BLaER1 treated with 17β-estradiol and CSF1 and Interleukin-3, amounts not matched to agents 10 nM and 100 nM (cell line): ENCODE results near the gene YTHDF2.
A peak's percentile ranks its signal among the peaks of the same experiment; 100 is the strongest.
"Not testable (repeated sequence)": the region's sequence is repeated elsewhere in the genome, so short reads cannot be mapped to it uniquely, and the experiment has no call there.

Source experiments
- H3K27ac ChIP-seq, 11 experiments: shearing (Covaris generic); formaldehyde crosslinking; 2 replicates each; pipeline ENCODE4 v1.8.1; 2022
- H3K27me3 ChIP-seq, 11 experiments: shearing (Covaris generic); formaldehyde crosslinking; 2 replicates each; pipeline ENCODE4 v1.8.1; 2022
- H3K36me3 ChIP-seq, 11 experiments: shearing (Covaris generic); formaldehyde crosslinking; 2 replicates each; pipeline ENCODE4 v1.8.1; 2022
- H3K4me1 ChIP-seq, 10 experiments: shearing (Covaris generic); formaldehyde crosslinking; 2 replicates each; pipeline ENCODE4 v1.8.1; 2022
- H3K4me2 ChIP-seq, 11 experiments: shearing (Covaris generic); formaldehyde crosslinking; 2 replicates each; pipeline ENCODE4 v1.8.1; 2022
- H3K4me3 ChIP-seq, 10 experiments: shearing (Covaris generic); formaldehyde crosslinking; 2 replicates each; pipeline ENCODE4 v1.8.1; 2022
- H3K9ac ChIP-seq, 11 experiments: shearing (Covaris generic); formaldehyde crosslinking; 2 replicates each; pipeline ENCODE4 v1.8.1; 2022
- H3K9me3 ChIP-seq, 11 experiments: shearing (Covaris generic); formaldehyde crosslinking; replicated peaks in 1 of 11; 2 replicates each; pipeline ENCODE4 v1.8.1; 2022
- H4K20me1 ChIP-seq, 11 experiments: shearing (Covaris generic); formaldehyde crosslinking; 2 replicates each; pipeline ENCODE4 v1.8.1; 2022
- Cebpa-rat ChIP-seq, 11 experiments: shearing (Covaris generic); IDR thresholded peaks; 2 replicates each; pipeline ENCODE4 v1.8.1; 2022

YTHDF2 gene

DNA sequence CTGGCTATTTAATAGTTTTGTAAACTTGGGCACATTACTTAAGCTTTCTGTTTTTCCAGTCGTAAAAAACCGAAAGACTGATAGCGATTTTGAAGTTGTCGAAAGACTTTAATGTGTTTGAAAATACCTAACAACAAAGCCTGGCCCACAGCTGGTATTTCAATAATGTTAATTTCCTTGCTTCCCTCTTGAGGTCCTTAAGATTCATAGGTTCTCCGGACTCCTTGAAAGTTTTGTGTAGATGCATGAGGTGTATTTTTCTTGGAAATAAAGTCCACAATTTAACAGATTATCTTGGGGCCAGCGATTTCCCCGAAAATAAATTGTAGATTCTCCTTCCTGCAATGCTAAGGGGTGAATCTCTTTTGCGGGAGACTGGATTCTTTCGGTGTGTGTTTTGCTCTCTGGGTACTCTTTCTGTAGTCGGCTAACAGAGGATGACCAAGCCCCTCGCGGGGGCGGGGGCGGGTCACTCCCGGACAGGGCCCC lies 735 bp upstream of the YTHDF2 start:
- Histone ChIP-seq H3K36me3 (peaks cover 28 to 33% (median 30%) of the 10 kb centered on the region in 11 experiments), H3K4me3 (peak overlapping the region; percentile 76 to 100 (median 95)), H3K27me3 (no peaks in the 10 kb centered on the region), H3K4me2 (peak overlapping the region; percentile 62 to 89 (median 81)), H3K9me3 (peaks cover 0 to 7% (median 0%) of the 10 kb centered on the region in 11 experiments; a peak in 4 of 22 replicates), H3K4me1 (peaks cover 29 to 43% (median 37%) of the 10 kb centered on the region in 10 experiments), H3K9ac (peak overlapping the region; percentile 97 to 100 (median 99)), H3K27ac (peak overlapping the region; percentile 96 to 100 (median 99)), H4K20me1 (peaks cover 33 to 40% (median 34%) of the 10 kb centered on the region in 11 experiments)
- TF ChIP-seq Cebpa-rat (IDR thresholded peaks at IDR 0.05): no peak

DNA sequence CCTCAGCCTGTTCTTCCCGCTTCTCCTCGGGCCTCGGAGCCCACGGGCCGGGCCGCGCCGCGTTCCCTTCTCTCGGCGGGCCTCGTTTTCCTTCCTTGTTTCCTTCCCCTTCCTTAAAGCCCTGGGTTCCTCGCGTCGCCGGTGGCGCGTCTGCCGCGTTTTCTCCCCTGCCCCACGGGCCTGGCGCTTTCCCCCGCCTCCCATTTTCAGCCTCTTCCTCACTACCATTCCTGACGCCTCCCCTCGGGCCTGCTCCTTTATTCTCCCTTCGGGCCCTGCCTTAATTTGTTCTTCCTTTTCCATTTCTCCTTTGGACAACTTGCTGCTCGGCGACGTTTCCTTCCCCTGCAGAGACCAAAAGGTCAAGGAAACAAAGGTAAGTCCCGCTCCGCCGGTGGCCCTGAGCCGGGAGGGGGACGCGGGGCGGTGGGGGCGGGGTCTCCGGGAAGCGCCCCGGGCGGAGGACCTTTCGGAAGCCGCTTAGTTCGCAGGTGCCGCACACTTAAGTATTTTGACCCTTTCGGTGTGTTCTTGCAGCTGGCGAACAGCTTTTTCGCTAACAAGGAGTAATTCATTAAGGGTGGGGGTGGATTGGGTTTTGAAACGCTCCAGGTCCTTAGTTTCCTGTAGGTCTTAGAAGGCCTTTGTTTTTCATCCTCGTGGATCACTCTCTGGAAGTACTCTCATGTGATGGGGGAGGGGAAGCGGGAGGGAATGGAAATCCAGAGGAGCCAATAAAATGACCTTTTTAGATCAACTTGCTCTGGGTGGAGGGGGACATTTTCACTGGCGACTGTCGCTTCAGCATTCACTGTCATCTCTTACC lies 780 bp downstream of the YTHDF2 start:
- Histone ChIP-seq H3K4me2 (peak overlapping the region; percentile 82 to 96 (median 90)), H3K27ac (peak overlapping the region; percentile 96 to 100 (median 99)), H3K36me3 (peaks cover 43 to 48% (median 45%) of the 10 kb centered on the region in 11 experiments), H3K4me3 (peak overlapping the region; percentile 76 to 100 (median 95)), H3K27me3 (no peaks in the 10 kb centered on the region), H3K4me1 (peaks cover 29 to 51% (median 41%) of the 10 kb centered on the region in 10 experiments), H3K9ac (peak overlapping the region; percentile 97 to 100 (median 99)), H3K9me3 (peaks cover 0 to 7% (median 0%) of the 10 kb centered on the region in 11 experiments; a peak in 4 of 22 replicates), H4K20me1 (peaks cover 48 to 55% (median 49%) of the 10 kb centered on the region in 11 experiments)
- no peak for TF ChIP-seq Cebpa-rat (IDR thresholded peaks at IDR 0.05)

DNA sequence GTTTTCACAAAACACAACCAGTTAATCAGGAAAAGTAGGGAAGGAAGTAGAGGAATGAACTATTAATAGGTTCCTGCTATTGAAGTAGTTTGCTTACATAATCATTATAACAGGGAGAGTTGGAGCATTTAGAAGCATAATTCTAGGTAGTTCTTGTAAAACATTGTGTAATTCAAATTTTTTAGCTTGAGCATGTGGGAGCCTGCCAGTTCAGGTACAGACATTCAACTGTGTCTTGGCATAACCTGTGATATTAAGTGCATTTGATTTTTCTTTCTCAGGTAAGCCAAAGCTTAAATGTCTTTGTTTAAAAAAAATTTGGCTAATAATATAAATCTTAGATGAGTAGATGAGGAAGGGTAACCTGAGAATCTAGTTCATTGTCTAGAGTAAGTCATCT lies 3.4 kb downstream of the YTHDF2 start:
- H4K20me1 ChIP-seq: peaks cover 74 to 81% (median 75%) of the 10 kb centered on the region in 11 experiments
- peak overlapping the region in 6 of 11 experiments; percentile 33 to 99 (median 98); a peak in 4 of 22 replicates for H3K9ac ChIP-seq
- H3K36me3 ChIP-seq: peaks cover 69 to 74% (median 71%) of the 10 kb centered on the region in 11 experiments
- peak overlapping the region in 4 of 10 experiments; percentile 2 to 95 (median 34); a peak in 6 of 20 replicates for H3K4me3 ChIP-seq
- no peaks in the 10 kb centered on the region for H3K9me3 ChIP-seq
- peaks cover 43 to 77% (median 61%) of the 10 kb centered on the region in 10 experiments for H3K4me1 ChIP-seq
- no peaks in the 10 kb centered on the region for H3K27me3 ChIP-seq
- H3K4me2 ChIP-seq: peak overlapping the region; percentile 82 to 96 (median 90); a peak in 17 of 22 replicates
- TF ChIP-seq Cebpa-rat (IDR thresholded peaks at IDR 0.05): no peak
- no peak overlapping the region for H3K27ac ChIP-seq

DNA sequence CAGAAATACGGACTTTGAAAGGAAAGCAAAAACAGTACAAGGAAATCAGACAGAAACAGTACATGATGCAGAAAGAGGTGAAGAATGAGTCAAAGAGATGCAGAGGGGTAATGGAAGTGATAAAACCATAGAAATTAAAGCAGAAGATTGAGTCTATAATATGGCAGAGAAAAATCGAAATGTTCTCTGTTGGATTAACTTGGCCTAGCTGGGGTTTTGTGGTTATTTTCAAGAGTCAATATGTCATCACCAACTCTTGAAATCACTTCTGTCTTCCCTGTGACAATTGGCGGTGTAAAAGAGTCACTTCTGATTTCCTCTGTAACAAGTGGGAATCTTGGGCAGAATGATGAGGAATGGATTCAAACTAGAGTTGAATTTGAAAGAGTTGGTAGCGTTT lies 7.4 kb downstream of the YTHDF2 start:
- H3K27me3 ChIP-seq: no peaks in the 10 kb centered on the region
- no peak overlapping the region; a peak in 1 of 22 replicates for H3K9ac ChIP-seq
- peak overlapping the region; percentile 10 to 66 (median 33); a peak in 18 of 22 replicates for H3K4me2 ChIP-seq
- peak overlapping the region in 1 of 10 experiments; percentile 19; a peak in 3 of 20 replicates for H3K4me3 ChIP-seq
- H3K27ac ChIP-seq: no peak overlapping the region
- H3K36me3 ChIP-seq: peaks cover 98 to 100% (median 99%) of the 10 kb centered on the region in 11 experiments
- no peak for TF ChIP-seq Cebpa-rat (IDR thresholded peaks at IDR 0.05)
- H4K20me1 ChIP-seq: peaks cover 99 to 100% (median 100%) of the 10 kb centered on the region in 11 experiments
- H3K9me3 ChIP-seq: 0 out of 22 replicates have a peak, but pooled peaks cover 0 to 3% (median 0%) of the 10 kb centered on the region in 11 experiments
- H3K4me1 ChIP-seq: peaks cover 48 to 98% (median 71%) of the 10 kb centered on the region in 10 experiments

DNA sequence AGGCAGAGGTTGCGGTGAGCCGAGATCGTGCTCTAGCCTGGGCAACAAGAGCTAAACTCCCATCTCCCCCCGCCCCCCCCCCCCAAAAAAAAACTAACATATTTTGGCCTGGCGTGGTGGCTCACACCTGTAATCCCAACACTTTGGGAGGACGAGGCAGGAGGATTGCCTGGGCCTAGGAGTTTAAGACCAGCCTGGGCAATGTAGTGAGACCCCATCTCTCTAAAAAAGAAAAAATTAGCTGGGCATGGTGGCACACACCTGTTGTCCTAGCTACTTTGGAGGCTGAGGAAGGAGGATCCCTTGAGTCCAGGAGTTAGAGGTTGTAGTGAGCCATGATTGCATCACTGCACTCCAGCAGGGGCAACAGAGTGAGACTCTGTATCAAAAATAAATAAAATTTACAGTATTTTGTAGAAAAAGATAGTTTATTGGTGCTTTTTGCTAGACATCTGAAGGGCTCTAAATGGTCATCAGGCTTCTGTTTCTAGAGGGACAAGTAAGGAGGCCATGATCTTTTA lies 9.0 kb downstream of the YTHDF2 start:
- Histone ChIP-seq H4K20me1 (peaks cover 99 to 100% (median 100%) of the 10 kb centered on the region in 11 experiments), H3K4me3 (no peak overlapping the region), H3K9ac (no peak overlapping the region), H3K36me3 (peaks cover 86 to 100% (median 99%) of the 10 kb centered on the region in 11 experiments), H3K27ac (no peak overlapping the region), H3K9me3 (0 out of 22 replicates have a peak, but pooled peaks cover 0 to 4% (median 0%) of the 10 kb centered on the region in 11 experiments), H3K27me3 (no peaks in the 10 kb centered on the region), H3K4me1 (peaks cover 43 to 98% (median 74%) of the 10 kb centered on the region in 10 experiments; a peak in 19 of 20 replicates), H3K4me2 (peak overlapping the region; percentile 9 to 66 (median 46); a peak in 17 of 22 replicates)
- TF ChIP-seq Cebpa-rat (IDR thresholded peaks at IDR 0.05): no peak

DNA sequence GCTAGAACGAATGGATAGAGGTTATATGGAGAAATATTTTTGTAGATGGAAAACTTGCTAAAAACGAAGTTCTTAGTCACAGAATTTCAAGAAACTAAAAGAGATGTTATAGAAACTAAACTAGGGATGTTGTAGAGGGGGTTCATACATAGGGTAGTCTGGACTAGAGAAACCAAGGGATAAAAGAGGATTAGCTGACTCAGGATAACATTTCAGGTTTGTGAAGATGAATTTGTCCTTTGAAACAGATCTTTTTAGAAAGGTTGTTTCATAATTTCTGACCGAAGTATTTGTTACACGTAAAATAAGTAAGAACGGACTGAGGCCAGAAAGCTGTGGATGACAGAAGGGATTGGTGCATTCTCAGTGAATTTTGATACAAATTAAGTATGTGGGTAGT lies 13.6 kb downstream of the YTHDF2 start:
- Histone ChIP-seq H3K4me2 (peak overlapping the region in 10 of 11 experiments; percentile 18 to 61 (median 33); a peak in 16 of 22 replicates), H3K9me3 (0 out of 22 replicates have a peak, but pooled peaks cover 0 to 4% (median 0%) of the 10 kb centered on the region in 11 experiments), H3K36me3 (peaks cover 77 to 100% (median 99%) of the 10 kb centered on the region in 11 experiments), H3K9ac (no peak overlapping the region), H3K4me3 (no peak overlapping the region), H3K27me3 (no peaks in the 10 kb centered on the region), H4K20me1 (peaks cover 99 to 100% (median 100%) of the 10 kb centered on the region in 11 experiments), H3K4me1 (peaks cover 44 to 98% (median 69%) of the 10 kb centered on the region in 10 experiments; a peak in 19 of 20 replicates), H3K27ac (no peak overlapping the region)
- TF ChIP-seq Cebpa-rat (IDR thresholded peaks at IDR 0.05): no peak

DNA sequence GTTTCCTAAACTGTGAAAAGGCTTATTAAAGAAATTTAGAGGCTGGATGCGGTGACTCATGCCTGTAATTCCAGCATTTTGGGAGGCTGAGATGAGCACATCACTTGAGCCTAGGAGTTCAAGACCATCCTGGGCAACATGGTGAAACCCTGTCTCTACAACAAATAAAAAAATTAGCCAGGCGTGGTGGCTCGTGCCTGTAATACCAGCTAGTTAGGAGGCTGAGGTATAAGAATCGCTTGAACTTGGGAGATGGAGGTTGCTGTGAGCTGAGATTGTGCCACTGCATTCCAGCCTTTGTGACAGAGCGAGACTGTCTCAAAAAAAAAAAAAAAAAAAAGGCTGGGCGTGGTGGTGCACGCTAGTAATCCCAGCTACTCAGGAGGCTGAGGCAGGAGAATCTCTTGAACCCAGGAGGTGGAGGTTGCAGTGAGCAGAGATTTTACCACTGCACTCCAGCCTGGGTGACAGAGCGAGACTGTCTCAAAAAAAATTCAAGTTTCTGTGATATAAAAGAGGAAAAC lies 14.1 kb downstream of the YTHDF2 start:
- Histone ChIP-seq H4K20me1 (peaks cover 99 to 100% (median 100%) of the 10 kb centered on the region in 11 experiments), H3K4me2 (peak overlapping the region in 9 of 11 experiments; percentile 0 to 61 (median 33); a peak in 14 of 22 replicates), H3K36me3 (peaks cover 78 to 100% (median 100%) of the 10 kb centered on the region in 11 experiments), H3K4me1 (peaks cover 44 to 98% (median 67%) of the 10 kb centered on the region in 10 experiments; a peak in 19 of 20 replicates)
- not testable (repeated sequence) for H3K9ac ChIP-seq, H3K4me3 ChIP-seq, H3K27ac ChIP-seq, H3K27me3 ChIP-seq, H3K9me3 ChIP-seq

DNA sequence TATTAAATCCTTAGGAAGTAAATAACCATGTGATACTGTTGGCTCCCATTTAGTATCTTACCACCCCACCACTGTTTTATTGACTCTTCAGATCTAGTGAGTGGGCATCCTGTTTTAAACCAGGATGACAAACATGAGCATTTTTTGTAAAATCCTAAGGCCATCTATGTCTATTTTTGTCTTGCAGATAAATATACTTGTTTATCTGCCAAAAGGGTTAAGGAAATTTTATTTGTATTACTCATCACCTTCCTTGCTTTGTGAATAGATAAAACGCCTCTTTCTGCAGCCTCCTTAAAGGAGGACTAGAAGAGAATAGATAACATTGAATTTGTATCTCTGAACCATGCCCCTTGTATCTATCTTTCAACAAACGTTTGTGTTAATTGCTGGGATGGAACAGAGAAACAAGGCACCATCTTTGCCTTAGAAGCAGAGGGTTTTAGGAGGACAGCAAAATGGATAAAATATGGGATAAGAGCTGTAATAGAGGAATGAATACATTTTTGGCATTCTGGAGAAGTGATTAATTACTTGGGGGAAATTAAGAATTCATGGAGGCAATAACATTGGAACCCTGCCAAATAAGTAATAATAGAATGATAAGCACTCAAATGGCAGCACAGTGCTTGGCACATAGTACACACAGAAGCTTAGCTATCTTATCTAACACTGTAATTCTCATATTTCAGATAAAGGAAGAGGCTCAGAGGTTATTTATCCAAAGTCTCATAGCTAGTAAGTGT lies 14.7 kb downstream of the YTHDF2 start:
- no peak overlapping the region for H3K27ac ChIP-seq
- no peak overlapping the region for H3K4me3 ChIP-seq
- no peaks in the 10 kb centered on the region for H3K27me3 ChIP-seq
- H3K9me3 ChIP-seq: 0 out of 22 replicates have a peak, but pooled peaks cover 0 to 4% (median 0%) of the 10 kb centered on the region in 11 experiments
- peaks cover 39 to 96% (median 63%) of the 10 kb centered on the region in 10 experiments; a peak in 19 of 20 replicates for H3K4me1 ChIP-seq
- TF ChIP-seq Cebpa-rat (IDR thresholded peaks at IDR 0.05): no peak
- peak overlapping the region in 9 of 11 experiments; percentile 0 to 61 (median 33); a peak in 12 of 22 replicates for H3K4me2 ChIP-seq
- no peak overlapping the region for H3K9ac ChIP-seq
- peaks cover 78 to 100% (median 100%) of the 10 kb centered on the region in 11 experiments for H3K36me3 ChIP-seq
- peaks cover 99 to 100% (median 100%) of the 10 kb centered on the region in 11 experiments for H4K20me1 ChIP-seq
